ENCODE measurements around the gene LDLRAD4. TPM values are rescaled to one million over a fixed set of nuclear protein-coding genes. Genes with fewer than 3 reads are reported as not detected.
A peak's percentile ranks its signal among the peaks of the same experiment; 100 is the strongest.
"Not testable (repeated sequence)": the region's sequence is repeated elsewhere in the genome, so short reads cannot be mapped to it uniquely, and the experiment has no call there.

Gene LDLRAD4
- total RNA-seq, 2 experiments from 2014 or later = 28.4 to 30.1 TPM

DNA sequence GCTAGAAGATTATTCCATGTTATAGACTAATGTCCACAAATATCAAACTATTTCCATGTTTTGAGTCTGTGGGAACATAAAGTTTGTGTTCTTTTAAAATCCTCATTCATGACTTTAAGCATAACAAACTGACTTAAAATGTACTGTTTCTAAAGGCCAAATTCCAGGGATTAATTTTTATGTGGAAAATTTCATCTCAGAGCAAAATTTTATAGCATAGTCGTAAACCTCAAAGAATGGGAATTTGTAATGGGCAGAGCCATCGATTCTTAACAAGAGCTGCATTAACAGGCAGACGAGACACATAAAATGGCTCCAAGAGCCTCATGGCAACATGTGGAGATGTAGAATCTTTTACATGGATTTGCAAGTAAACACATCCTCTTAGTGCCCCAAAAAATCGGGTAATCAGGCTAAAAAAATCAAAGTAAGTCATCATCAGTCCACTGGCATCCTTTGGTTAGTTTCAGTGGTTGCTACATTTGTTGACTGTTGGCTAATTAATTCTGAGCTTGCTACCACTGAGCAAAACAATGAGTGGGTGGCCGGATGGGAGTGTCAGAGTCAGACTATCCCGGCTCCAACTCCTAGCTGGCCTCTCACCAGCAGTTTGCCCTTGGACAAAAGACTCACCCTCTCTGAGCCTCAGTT is 388.2 kb downstream of the LDLRAD4 start:
- intact Hi-C loops (cut with micrococcal nuclease) = no loop called here
- peak; percentile 9 for DNase-seq
- Mint-ChIP-seq H3K27me3 (no peaks in the 10 kb centered on the region), H3K27ac (no peak overlapping the region), H3K36me3 (peaks cover 5% of the 10 kb centered on the region), H3K4me3 (no peak overlapping the region), H3K4me1 (ENCODE audit: low read depth) (peaks cover 38% of the 10 kb centered on the region), H3K9me3 (no peaks in the 10 kb centered on the region)
- ChIA-PET CTCF (no interaction called here), POLR2A (interaction anchor here (1.1 kb wide), 1 partner anchor 20 kb away, joined by 3 read pairs; no protein-coding TSS in a partner anchor)

DNA sequence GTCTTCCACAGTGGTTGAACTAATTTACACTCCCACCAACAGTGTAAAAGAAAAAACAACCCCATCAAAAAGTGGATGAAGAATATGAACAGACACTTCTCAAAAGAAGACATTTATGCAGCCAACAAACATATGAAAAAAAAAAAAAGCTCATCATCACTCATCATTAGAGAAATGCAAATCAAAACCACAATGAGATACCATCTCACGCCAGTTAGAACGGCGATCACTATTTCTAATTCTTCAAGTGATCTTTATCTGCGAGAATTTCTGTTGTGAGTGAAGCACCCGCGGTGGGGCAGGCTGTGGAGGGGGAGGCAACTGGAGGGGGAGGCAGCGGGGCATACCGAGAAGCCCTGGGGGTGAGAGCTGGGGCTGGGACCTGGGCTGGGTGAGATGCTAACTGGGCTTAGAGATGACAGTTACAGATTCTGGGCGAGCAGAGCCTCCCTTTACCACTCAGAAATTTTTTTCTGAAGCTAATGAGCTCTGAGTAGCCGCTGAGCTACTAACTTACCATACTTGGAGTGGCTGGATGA is 389.5 kb downstream of the LDLRAD4 start:
- H3K9me3 Mint-ChIP-seq; intact Hi-C loops (cut with micrococcal nuclease); H3K36me3 Mint-ChIP-seq; H3K27me3 Mint-ChIP-seq: not testable (repeated sequence)
- H3K4me1 Mint-ChIP-seq (ENCODE audit: low read depth) = peaks cover 51% of the 10 kb centered on the region
- H3K27ac Mint-ChIP-seq = peak overlapping the region; percentile 63
- H3K4me3 Mint-ChIP-seq = peak overlapping the region; percentile 69
- ChIA-PET CTCF (interaction anchor here (0.6 to 9.5 kb wide), 4 partner anchors 10 to 392 kb away, joined by 3 to 86 read pairs (median 6); no protein-coding TSS in a partner anchor), POLR2A (interaction anchor here (0.6 to 2.5 kb wide), 8 partner anchors 9 to 50 kb away, joined by 3 to 12 read pairs (median 4); no protein-coding TSS in a partner anchor)
- peak; percentile 67 for DNase-seq

DNA sequence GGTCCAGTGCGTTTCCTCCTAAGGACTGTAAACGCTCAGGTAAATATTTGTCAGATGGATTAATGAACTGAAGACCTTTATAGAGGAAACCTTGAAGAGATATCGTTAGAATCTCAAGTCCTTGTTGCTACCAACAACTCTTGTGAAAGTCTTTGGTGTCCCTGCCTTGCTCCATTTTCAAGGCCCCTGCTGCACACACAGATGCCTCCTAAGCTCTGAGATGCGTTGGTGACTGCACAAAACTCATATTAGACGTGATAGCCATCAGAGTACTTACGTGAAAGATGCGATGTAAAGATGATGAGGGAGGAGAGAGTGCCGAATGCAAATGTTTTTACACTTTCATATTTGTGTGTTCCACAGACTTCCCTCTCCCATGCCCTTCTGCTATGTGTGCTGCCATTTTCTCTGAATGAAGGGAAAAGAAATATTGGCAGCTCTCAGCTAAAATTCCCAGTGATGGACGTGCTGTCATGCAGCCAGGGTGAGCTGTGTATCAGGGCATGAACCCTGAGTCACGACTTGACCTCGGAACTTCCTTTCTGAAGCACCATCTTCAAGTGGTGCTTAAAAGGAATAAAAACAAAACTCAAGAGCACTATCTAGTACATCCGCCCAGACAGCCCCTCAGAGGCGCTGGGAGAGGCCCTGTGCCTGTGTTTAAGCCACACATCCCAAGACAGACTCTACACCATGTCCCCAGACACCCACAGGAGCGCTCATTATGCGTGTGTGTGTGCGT is 390.4 kb downstream of the LDLRAD4 start:
- intact Hi-C loops (cut with micrococcal nuclease) = no loop called here
- Mint-ChIP-seq H3K9me3 (no peaks in the 10 kb centered on the region), H3K4me3 (peak overlapping the region; percentile 69), H3K36me3 (peaks cover 8% of the 10 kb centered on the region), H3K4me1 (ENCODE audit: low read depth) (peaks cover 60% of the 10 kb centered on the region), H3K27ac (peak overlapping the region; percentile 63), H3K27me3 (no peaks in the 10 kb centered on the region)
- DNase-seq = peak; percentile 76
- ChIA-PET POLR2A (interaction anchor here (1.0 to 2.5 kb wide), 6 partner anchors 10 to 46 kb away, joined by 3 to 12 read pairs (median 4); no protein-coding TSS in a partner anchor), CTCF (interaction anchor here (1.1 to 9.5 kb wide), 8 partner anchors 11 to 393 kb away, joined by 3 to 86 read pairs (median 3); no protein-coding TSS in a partner anchor)

DNA sequence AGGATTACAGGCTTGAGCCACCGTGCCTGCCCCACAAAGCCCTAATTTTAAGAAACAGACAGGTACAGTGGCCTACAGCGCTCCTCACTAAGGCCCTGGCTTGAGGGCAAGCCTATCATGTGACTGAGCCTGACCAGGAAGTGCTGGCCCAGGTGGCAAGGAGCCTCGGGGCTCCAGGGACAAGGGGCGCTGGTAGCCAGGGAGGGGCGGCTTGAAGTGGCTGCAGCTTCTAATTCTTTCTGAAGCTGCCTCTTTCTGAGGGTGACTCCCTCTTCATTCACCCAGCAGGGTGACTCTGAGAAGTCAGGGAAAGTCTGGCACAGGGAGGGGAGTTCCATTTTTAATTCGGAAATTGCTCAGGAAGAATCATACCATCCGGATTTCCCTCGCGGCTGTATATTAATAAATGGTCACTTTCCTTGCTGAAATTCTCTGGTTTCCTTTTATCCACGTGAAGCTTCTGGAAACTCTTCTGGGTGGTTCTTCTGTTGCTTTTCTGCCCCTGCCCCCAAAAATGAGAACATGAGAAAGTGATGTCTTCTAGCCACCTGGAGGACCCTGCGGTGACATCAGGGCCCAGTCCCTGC is 392.1 kb downstream of the LDLRAD4 start:
- CTCF ChIA-PET = interaction anchor here (0.8 to 9.5 kb wide), 2 partner anchors 25 to 52 kb away, joined by 3 to 86 read pairs; no protein-coding TSS in a partner anchor
- DNase-seq = peak; percentile 8
- Mint-ChIP-seq H3K27me3 (no peaks in the 10 kb centered on the region), H3K4me1 (ENCODE audit: low read depth) (peaks cover 76% of the 10 kb centered on the region), H3K4me3 (peak overlapping the region; percentile 78), H3K9me3 (no peaks in the 10 kb centered on the region), H3K36me3 (peaks cover 8% of the 10 kb centered on the region), H3K27ac (peak overlapping the region; percentile 92)
- POLR2A ChIA-PET = interaction anchor here (2.5 kb wide), 1 partner anchor 48 kb away, joined by 9 read pairs; no protein-coding TSS in a partner anchor
- intact Hi-C loops (cut with micrococcal nuclease) = loop anchor here (5.0 kb wide), 2 partner anchors 143 to 393 kb away; partner anchors contain the start of gene LDLRAD4

DNA sequence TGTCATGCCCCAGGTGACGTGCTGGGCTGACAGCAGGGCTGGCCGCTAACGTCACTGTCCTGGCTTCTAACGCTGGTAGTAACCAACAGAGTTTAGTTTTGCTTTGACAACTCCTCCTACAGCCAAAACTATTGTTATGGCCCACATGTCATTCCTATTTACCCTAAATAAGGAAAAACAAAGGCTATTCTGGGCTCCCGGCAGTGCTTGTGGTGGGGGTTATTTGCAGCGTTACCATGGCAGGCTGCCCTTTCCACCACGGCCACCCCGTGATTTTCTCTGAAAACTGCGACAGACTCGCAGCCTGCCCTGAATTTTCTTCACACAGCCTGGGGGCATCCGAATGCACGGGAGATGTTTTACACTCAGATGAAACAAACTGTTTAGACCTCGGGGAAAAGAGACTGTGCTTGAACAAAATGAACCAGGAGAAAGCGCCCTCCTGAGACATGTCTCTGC is 392.6 kb downstream of the LDLRAD4 start:
- Mint-ChIP-seq H3K27ac (peak overlapping the region; percentile 92), H3K36me3 (peaks cover 8% of the 10 kb centered on the region), H3K4me3 (peak overlapping the region; percentile 78), H3K9me3 (no peaks in the 10 kb centered on the region), H3K4me1 (ENCODE audit: low read depth) (peaks cover 81% of the 10 kb centered on the region), H3K27me3 (no peaks in the 10 kb centered on the region)
- CTCF ChIA-PET = interaction anchor here (1.6 to 9.5 kb wide), 3 partner anchors 34 to 68 kb away, joined by 3 to 86 read pairs (median 6); no protein-coding TSS in a partner anchor
- DNase-seq = peak; percentile 26
- intact Hi-C loops (cut with micrococcal nuclease) = loop anchor here (5.0 kb wide), 2 partner anchors 144 to 394 kb away; partner anchors contain the start of gene LDLRAD4
- POLR2A ChIA-PET = interaction anchor here (3.5 to 4.7 kb wide), 2 partner anchors 42 to 49 kb away, joined by 30 to 39 read pairs; no protein-coding TSS in a partner anchor

DNA sequence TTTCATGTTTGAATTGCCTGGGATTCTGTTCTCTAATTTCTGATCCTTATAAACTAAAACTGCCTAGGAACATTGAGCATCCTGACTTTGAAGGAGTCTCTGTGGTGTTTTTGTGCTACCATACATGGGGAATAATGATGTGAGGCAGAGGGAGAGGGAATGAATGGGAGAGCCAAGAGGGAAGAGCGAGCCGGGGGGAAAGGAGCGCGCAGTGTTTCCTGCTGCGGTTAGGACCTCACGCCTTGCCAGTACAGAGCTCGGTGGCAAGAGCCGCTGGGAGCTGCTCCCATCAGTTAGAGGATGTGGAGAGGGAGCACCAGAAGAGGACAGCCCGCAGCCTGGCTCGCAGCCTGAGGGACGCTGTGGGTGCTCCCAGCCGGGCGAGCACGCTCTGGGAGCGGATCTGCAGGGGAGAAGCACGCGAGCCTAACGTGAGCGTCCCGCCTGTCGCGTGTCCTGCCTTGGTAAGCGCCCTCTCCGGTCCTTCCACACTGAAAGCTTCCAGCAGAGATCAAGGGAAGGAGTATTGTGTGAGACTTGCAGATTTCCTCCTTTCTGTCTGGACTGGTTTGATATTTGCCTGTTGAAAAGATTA is 393.1 kb downstream of the LDLRAD4 start:
- H3K4me1 Mint-ChIP-seq (ENCODE audit: low read depth) = peaks cover 87% of the 10 kb centered on the region
- peak; percentile 26 for DNase-seq
- H3K27me3 Mint-ChIP-seq = no peaks in the 10 kb centered on the region
- CTCF ChIA-PET = interaction anchor here (1.1 to 9.5 kb wide), 8 partner anchors 18 to 395 kb away, joined by 3 to 86 read pairs (median 6); no protein-coding TSS in a partner anchor
- POLR2A ChIA-PET = interaction anchor here (1.0 to 4.7 kb wide), 9 partner anchors 24 to 395 kb away, joined by 3 to 39 read pairs (median 8); no protein-coding TSS in a partner anchor
- no peaks in the 10 kb centered on the region for H3K9me3 Mint-ChIP-seq
- peak overlapping the region; percentile 78 for H3K4me3 Mint-ChIP-seq
- intact Hi-C loops (cut with micrococcal nuclease) = loop anchor here (1.0 to 5.0 kb wide), 8 partner anchors 25 to 394 kb away; partner anchors contain the start of genes FAM210A, LDLRAD4 and RNMT
- peaks cover 8% of the 10 kb centered on the region for H3K36me3 Mint-ChIP-seq
- peak overlapping the region; percentile 92 for H3K27ac Mint-ChIP-seq

DNA sequence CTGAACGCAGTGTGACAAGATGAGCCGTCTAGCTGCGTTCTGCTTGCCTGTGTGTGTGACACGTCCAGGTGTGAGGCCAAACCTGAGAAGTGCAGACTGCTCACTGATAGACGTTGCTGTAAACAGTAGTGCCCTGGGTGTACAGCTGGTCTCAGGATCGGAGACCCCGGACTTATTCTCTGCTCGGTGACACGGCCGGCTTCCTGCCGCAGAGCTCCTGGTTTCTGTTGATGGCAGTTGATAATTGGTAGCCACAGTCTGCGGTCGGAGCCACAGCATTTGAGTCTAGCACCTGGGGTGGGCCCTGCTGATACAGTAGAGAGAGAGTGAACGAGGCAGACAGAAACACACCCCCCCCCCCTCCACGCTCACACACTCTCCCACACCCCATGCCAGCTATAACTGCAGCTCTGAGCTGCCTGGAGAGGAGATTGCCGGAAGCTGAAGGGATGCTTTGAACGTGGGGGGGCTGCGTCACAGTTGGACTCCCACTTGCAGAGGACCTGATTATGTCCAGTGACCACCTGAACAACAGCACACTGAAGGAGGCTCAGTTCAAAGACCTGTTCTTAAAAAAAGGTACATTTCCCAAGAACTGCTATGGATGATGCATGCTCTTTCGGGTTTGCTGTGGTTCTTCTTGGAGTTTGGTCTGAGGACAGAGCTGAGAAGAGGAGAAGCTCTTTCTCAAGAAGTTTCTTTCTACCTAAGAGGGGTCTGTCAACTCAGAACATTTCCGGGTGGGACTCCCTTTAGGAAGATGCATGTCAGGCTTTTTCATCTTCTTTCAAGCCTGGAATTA is 393.8 kb downstream of the LDLRAD4 start:
- peak; percentile 87 for DNase-seq
- H3K36me3 Mint-ChIP-seq = peaks cover 8% of the 10 kb centered on the region
- no peaks in the 10 kb centered on the region for H3K27me3 Mint-ChIP-seq
- peak overlapping the region; percentile 92 for H3K27ac Mint-ChIP-seq
- POLR2A ChIA-PET = interaction anchor here (0.8 to 4.7 kb wide), 12 partner anchors 25 to 396 kb away, joined by 3 to 39 read pairs (median 6); partner anchors contain the start of genes FAM210A and RNMT
- H3K9me3 Mint-ChIP-seq = no peaks in the 10 kb centered on the region
- CTCF ChIA-PET = interaction anchor here (1.0 to 9.5 kb wide), 10 partner anchors 15 to 396 kb away, joined by 3 to 86 read pairs (median 6); no protein-coding TSS in a partner anchor
- H3K4me3 Mint-ChIP-seq = peak overlapping the region; percentile 78
- peaks cover 92% of the 10 kb centered on the region for H3K4me1 Mint-ChIP-seq (ENCODE audit: low read depth)
- intact Hi-C loops (cut with micrococcal nuclease) = loop anchor here (1.0 to 5.0 kb wide), 8 partner anchors 26 to 395 kb away; partner anchors contain the start of genes FAM210A, LDLRAD4 and RNMT

DNA sequence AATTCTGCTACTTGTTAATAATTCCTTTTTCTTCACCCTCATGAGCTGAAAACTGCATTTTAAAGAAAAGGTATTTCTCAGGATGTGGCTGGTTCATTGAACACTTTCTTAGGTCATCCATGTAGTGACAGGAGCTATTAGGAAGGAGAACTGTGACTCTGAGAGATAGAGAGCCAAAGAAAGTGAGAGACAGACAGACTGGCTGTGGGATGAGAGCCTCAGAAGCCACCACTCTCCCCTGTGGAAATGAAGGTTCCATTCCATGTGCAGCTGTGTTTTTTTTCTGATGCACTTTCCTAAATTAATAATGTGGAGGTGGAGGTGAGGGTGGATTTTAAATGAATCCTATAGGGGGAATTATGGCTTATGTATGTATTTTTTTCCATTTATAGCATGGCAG is 394.5 kb downstream of the LDLRAD4 start:
- CTCF ChIA-PET = interaction anchor here (1.0 to 9.5 kb wide), 9 partner anchors 15 to 397 kb away, joined by 3 to 86 read pairs (median 6); no protein-coding TSS in a partner anchor
- peak; percentile 8 for DNase-seq
- peaks cover 3% of the 10 kb centered on the region for H3K36me3 Mint-ChIP-seq
- peaks cover 92% of the 10 kb centered on the region for H3K4me1 Mint-ChIP-seq (ENCODE audit: low read depth)
- H3K9me3 Mint-ChIP-seq = no peaks in the 10 kb centered on the region
- no peaks in the 10 kb centered on the region for H3K27me3 Mint-ChIP-seq
- peak overlapping the region; percentile 78 for H3K4me3 Mint-ChIP-seq
- H3K27ac Mint-ChIP-seq = peak overlapping the region; percentile 92
- POLR2A ChIA-PET = interaction anchor here (0.8 to 4.7 kb wide), 10 partner anchors 25 to 347 kb away, joined by 3 to 39 read pairs (median 8); partner anchors contain the start of genes FAM210A and RNMT
- intact Hi-C loops (cut with micrococcal nuclease) = loop anchor here (2.0 to 5.0 kb wide), 5 partner anchors 114 to 396 kb away; partner anchors contain the start of genes FAM210A, LDLRAD4 and RNMT

DNA sequence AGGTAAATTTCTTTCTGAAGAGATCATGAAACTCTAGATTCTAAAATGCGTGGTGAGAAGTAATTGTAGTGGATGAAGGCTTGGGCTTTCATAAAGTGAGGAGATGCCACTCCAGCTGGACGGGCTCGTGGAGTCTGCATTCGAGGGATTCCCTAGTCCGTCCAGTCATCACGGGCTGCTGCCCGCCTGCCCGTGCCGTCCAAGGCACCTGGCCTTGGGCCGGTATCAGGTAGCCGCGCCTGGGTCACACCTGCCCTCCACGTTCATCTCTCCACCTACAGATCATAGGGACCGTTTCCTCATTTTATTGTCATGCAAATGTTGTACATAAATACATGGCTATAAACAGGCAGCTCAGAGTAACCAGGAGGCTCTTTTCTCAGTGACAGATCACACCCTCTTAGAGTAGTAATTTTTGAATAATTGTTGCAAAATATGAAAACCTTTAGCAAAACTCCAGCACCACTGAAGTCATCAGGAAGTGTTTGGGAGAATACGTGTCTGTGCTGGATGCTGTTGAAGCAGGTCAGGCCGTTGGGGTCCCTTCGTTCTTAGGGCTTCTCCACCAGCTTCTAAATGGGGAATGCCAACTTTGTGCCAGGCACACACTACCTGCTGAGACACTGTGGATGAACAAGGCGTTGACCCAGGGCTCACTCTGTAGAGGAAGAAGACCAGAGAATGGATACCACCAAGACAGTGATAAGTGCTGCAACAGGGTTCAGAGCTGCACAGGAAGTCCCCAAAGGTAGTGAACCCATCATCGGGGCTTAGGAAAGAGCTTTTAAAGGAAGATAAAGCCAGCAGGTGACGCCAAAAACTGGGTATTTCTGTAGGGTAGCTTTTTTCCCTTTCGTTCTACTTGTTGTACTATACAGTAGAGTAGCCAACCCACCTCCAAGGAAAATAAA is 395.3 kb downstream of the LDLRAD4 start:
- DNase-seq = peak; percentile 20
- peak overlapping the region; percentile 92 for H3K27ac Mint-ChIP-seq
- ChIA-PET POLR2A (interaction anchor here (1.2 to 4.7 kb wide), 8 partner anchors 26 to 348 kb away, joined by 3 to 39 read pairs (median 8); partner anchors contain the start of genes FAM210A and RNMT), CTCF (interaction anchor here (1.2 to 9.5 kb wide), 7 partner anchors 15 to 398 kb away, joined by 3 to 86 read pairs (median 6); no protein-coding TSS in a partner anchor)
- H3K4me3 Mint-ChIP-seq = peak overlapping the region; percentile 78
- H3K9me3 Mint-ChIP-seq = no peaks in the 10 kb centered on the region
- intact Hi-C loops (cut with micrococcal nuclease) = loop anchor here (2.0 to 5.0 kb wide), 5 partner anchors 113 to 397 kb away; partner anchors contain the start of genes FAM210A, LDLRAD4 and RNMT
- peaks cover 88% of the 10 kb centered on the region for H3K4me1 Mint-ChIP-seq (ENCODE audit: low read depth)
- peaks cover 3% of the 10 kb centered on the region for H3K36me3 Mint-ChIP-seq
- H3K27me3 Mint-ChIP-seq = no peaks in the 10 kb centered on the region
